Mucosa of descending colon (tissue), 3 donors: Measurements from ENCODE around the gene MRM2. TPM values are rescaled to one million over a fixed set of nuclear protein-coding genes. Genes with fewer than 3 reads are reported as not detected.
A peak's percentile ranks its signal among the peaks of the same experiment; 100 is the strongest.

Source experiments
- ATAC-seq: fragments of 200-7000 bp; cut with Tn5 transposase; one replicate; pipeline ENCODE4 v1.9.1; 2020; ENCODE audit warnings: mild to moderate bottlenecking, moderate library complexity
- DNase-seq, 3 donors: peaks; one replicate each; pipeline ENCODE4 v3.0.0-alpha.2; 2020
- H3K36me3 ChIP-seq: fragments of 200-600 bp; one replicate; pipeline ENCODE4 v1.8.0; 2021; ENCODE audit warnings: low read depth, mild to moderate bottlenecking
- H3K4me1 ChIP-seq: fragments of 200-600 bp; one replicate; pipeline ENCODE4 v1.8.0; 2021; ENCODE audit warnings: low read depth, mild to moderate bottlenecking
- H3K4me3 ChIP-seq: fragments of 200-600 bp; one replicate; pipeline ENCODE4 v1.8.0; 2021; ENCODE audit warnings: mild to moderate bottlenecking
- H3K9me3 ChIP-seq: fragments of 200-600 bp; one replicate; pipeline ENCODE4 v1.8.0; 2021; ENCODE audit warnings: mild to moderate bottlenecking
- intact Hi-C, 2 donors: fragments of 100-400 bp; cut with DNase I in 1 of 2; cut with micrococcal nuclease in 1 of 2; formaldehyde crosslinking; loops; one replicate each; pipeline versions ENCODE4 v1.11.0 to v1.11.1; 2022; cut with DNase I, micrococcal nuclease
- total RNA-seq, 3 donors: library from RNA; stranded (reverse); fragmentation: NEBNext Ultra II Directional in 2 of 3; extraction: Animal tissue kit (Norgen Biotek cat#: 25700) in 2 of 3; gene quantifications; one replicate each; pipeline versions ENCODE4 v1.2.1 to v1.2.4, GENCODE V29; 2021 to 2023
- TF ChIP-seq, protein P1 (sequence below): fragments of 200-600 bp; IDR thresholded peaks from one replicate; pipeline ENCODE4 v1.8.0; 2022; ENCODE audit warnings: antibody characterized with exemption, mild to moderate bottlenecking
- donor health status: DM: no; HTN: no; CAD: no; lungs with moderate emphysema.
- donor health status: DM: no; HTN: no; CAD: no.
- donor health status: DM: no; HTN: yes; CAD: no.

The MRM2 gene
- total RNA-seq, 3 donors from 2014 or later = 16.5 to 18.8 (median 17.2) TPM

DNA sequence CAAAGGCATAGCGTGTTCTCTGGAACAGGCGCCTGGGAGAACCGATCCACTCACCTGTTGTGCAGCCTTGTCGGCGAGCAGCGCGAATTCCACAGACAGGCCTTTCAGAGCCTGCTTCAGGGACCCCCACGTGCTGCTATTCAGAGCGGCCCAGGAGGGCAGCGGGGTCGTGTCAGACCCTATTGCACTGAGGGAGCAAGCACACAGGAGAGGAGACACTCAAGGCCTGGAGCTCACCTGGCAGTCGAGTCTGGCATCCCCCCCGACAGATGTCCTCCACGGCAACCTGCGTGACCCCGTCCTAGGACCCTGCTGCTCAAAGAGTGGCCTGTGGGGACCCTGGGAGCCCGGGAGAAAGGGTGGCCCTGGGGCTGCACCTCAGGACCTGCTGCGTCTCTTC lies 21.2 kb upstream of the MRM2 start:
- H3K36me3 ChIP-seq = no peaks in the 10 kb centered on the region
- no peaks in the 10 kb centered on the region for H3K4me1 ChIP-seq
- H3K9me3 ChIP-seq = no peaks in the 10 kb centered on the region
- no peak overlapping the region for H3K4me3 ChIP-seq
- TF ChIP-seq, protein P1, sequence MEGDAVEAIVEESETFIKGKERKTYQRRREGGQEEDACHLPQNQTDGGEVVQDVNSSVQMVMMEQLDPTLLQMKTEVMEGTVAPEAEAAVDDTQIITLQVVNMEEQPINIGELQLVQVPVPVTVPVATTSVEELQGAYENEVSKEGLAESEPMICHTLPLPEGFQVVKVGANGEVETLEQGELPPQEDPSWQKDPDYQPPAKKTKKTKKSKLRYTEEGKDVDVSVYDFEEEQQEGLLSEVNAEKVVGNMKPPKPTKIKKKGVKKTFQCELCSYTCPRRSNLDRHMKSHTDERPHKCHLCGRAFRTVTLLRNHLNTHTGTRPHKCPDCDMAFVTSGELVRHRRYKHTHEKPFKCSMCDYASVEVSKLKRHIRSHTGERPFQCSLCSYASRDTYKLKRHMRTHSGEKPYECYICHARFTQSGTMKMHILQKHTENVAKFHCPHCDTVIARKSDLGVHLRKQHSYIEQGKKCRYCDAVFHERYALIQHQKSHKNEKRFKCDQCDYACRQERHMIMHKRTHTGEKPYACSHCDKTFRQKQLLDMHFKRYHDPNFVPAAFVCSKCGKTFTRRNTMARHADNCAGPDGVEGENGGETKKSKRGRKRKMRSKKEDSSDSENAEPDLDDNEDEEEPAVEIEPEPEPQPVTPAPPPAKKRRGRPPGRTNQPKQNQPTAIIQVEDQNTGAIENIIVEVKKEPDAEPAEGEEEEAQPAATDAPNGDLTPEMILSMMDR = no peak
- ATAC-seq = no peak
- no peak for DNase-seq
- intact Hi-C loops = no loop called here

GRCh38 chr7:2261611-2262010 lies 19.6 kb upstream of the MRM2 start:
- Histone ChIP-seq H3K4me1 (no peaks in the 10 kb centered on the region), H3K36me3 (no peaks in the 10 kb centered on the region), H3K4me3 (no peak overlapping the region), H3K9me3 (no peaks in the 10 kb centered on the region)
- DNase-seq (peak in 1 of 3 donors; percentile 21), ATAC-seq (peak; percentile 45)
- TF ChIP-seq, protein P1 = no peak
- intact Hi-C loops = no loop called here

- H3K36me3 ChIP-seq = no peaks in the 10 kb centered on the region
- ATAC-seq = no peak
- intact Hi-C loops = no loop called here
- TF ChIP-seq, protein P1 = no peak
- DNase-seq = no peak
- no peaks in the 10 kb centered on the region for H3K9me3 ChIP-seq
- no peaks in the 10 kb centered on the region for H3K4me1 ChIP-seq
- no peak overlapping the region for H3K4me3 ChIP-seq
Measured at GRCh38 chr7:2260820-2261219, 18.8 kb upstream of the MRM2 start.

GRCh38 chr7:2259480-2259879 lies 17.5 kb upstream of the MRM2 start:
- TF ChIP-seq, protein P1 = no peak
- H3K4me1 ChIP-seq = no peaks in the 10 kb centered on the region
- H3K9me3 ChIP-seq = no peaks in the 10 kb centered on the region
- intact Hi-C loops = no loop called here
- no peaks in the 10 kb centered on the region for H3K36me3 ChIP-seq
- DNase-seq = no peak
- H3K4me3 ChIP-seq = no peak overlapping the region
- ATAC-seq = no peak

GRCh38 chr7:2258661-2259365 lies 16.8 kb upstream of the MRM2 start:
- no peaks in the 10 kb centered on the region for H3K9me3 ChIP-seq
- H3K4me3 ChIP-seq = no peak overlapping the region
- H3K4me1 ChIP-seq = no peaks in the 10 kb centered on the region
- no peaks in the 10 kb centered on the region for H3K36me3 ChIP-seq
- ATAC-seq (peak; percentile 23), DNase-seq (no peak)
- intact Hi-C loops = no loop called here
- TF ChIP-seq, protein P1 = no peak

DNA sequence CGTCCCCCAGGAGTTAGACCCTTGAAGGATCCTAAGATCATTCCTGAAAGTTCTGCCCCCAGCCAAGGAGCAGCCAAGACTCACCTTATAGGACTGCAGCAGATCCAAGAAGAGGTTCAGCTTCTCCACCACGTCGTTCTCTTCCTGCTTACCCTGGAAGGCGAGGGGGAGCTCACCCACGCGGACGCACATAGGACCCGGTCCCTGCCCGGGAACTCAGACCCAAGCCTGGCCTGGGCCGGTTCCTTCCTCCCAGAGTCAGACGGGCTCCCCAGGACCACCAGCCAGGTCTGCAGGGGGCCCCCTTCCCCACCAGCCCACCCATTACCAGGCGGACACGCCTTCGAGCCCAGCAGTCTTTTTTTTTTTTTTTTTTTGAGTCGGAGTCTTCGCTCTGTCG lies 15.6 kb upstream of the MRM2 start:
- TF ChIP-seq, protein P1 = no peak
- Histone ChIP-seq H3K4me1 (no peaks in the 10 kb centered on the region), H3K9me3 (no peaks in the 10 kb centered on the region), H3K36me3 (no peaks in the 10 kb centered on the region), H3K4me3 (no peak overlapping the region)
- DNase-seq (no peak), ATAC-seq (no peak)
- intact Hi-C loops = no loop called here
